ENCODE data around the gene SND1.
"Not testable (repeated sequence)": the region's sequence is repeated elsewhere in the genome, so short reads cannot be mapped to it uniquely, and the experiment has no call there.

The SND1 gene

DNA sequence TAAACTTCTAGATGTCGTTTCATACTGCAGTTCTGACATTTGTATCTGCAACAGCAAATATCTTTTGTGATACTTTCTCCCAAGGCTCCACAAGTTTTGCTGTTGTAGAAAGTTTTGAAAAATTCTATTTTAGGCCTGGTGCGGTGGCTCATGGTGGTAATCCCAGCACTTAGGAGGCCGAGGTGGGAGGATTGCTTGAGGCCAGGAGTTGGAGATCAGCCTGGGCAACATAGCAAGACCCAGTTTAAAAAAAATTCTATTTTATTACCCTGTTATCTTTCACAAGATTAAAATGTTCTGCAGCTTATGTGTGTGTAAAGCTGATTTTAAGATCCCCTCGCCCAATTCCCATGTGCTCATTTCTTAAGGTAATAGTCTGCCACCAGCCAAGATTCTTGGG, 1.4 kb downstream of the SND1 start:
- DNase-seq, result no peak

DNA sequence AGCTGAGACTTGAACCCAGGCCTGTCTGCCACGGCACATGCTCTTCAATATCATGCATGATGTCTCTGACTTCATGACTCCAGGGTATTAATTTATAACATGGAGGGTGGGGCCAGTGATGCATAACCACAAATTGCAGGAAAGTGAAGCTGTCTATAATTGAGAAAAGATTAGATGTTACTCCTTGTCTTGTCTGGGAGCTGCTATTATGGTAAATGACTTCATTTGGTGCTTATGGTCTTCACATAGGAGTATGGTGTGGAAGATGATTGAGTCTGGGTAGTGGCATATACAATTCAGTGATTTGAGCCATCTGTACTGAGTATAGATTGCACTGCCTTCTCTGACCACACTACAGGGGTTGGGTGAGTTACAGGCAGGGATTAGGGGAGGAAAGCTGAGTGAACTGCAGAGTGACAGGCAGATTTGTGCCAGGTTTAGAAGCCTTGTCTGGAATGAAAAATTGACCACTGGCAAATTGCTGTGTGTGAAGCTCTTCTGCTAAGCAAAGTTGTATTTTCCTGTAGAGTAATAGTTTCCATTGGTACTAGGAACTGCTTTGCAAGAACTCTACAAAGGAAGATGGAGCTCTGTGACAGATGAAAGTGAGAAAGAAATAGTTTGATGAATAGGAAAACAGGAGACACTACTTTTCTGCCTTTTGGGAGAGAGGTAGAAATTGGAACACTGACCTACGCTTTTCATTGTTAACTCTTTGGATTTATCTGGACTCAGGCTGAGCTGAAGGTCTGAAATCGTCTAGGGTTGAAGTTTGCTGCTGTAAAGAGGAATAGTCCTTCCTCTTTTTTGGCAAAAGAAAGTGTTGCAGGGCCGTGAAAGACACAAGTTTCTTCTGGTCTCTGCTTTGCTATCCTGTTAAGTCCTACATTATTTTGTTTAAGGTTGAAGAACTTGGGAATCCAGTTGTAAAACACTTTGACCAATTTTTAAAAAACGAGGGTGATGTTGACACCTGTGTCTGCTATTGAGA, 2.7 kb downstream of the SND1 start:
- no peak for DNase-seq

DNA sequence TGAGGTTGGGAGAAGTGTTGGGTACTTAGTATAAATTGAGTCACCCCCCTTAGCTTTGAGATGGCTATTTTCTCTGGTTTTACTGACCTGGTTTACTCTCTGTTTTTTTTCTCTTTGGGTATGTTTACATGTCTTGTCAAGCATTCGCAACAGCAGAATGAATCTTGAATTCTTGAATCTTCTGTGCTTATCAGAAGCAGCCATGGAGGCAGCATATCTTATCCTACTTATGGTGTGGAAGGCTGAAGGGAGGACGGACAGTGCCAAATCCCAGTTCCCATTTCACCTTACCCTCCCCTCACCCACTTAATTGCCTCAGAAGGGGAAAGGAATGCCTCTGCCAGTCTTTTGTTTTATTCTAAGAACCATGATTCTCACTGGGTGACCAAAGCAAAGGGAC, 3.7 kb downstream of the SND1 start:
- DNase-seq, result no peak

DNA sequence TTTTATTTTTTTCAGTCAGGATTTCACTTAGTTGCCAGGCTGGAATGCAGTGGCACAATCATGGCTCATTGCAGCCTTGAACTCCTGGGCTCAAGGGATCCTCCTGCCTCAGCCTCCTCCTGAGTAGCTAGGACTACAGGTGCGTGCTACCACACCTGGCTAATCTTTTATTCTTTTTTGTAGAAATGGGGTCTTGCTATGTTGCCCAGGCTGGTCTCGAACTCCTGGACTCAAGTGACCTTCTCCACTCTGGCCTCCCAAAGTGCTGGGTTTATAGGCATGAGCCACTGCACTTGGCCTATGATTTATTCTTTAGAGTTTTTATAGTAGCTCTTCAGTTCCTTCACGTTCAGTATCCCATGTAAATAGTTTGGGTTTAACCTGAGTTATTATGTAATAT, 5.5 kb downstream of the SND1 start:
- no peak for DNase-seq

DNA sequence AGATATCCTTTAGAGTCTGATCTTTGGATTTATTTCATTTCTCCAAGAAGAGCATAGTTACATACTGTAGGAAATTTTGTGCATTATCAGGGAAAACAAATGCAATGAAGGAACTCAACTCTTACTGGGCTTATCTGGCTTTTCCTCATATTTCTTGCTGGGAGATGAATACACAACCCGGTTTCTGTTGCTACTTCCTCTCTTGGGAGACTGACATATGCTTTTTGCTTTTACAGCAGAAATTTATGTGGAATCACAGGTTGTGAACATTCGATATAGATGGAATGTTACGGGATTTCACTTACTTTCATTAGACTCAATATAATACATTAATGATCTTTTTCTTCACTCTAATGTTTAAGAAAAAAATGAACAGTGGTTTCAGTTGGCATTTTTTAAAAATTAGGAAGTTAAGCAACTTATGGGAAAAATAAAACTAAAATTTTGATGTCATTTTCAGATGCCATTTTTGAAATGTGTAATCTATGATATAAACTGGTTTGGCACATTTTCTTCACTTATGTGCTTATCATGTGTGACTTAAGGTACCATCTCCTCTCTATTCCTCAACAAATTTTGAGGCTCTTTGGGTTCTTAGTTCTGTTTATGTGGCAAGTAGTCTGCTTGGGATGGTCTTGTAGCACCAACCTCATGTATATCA, 7.1 kb downstream of the SND1 start:
- no peak for DNase-seq

DNA sequence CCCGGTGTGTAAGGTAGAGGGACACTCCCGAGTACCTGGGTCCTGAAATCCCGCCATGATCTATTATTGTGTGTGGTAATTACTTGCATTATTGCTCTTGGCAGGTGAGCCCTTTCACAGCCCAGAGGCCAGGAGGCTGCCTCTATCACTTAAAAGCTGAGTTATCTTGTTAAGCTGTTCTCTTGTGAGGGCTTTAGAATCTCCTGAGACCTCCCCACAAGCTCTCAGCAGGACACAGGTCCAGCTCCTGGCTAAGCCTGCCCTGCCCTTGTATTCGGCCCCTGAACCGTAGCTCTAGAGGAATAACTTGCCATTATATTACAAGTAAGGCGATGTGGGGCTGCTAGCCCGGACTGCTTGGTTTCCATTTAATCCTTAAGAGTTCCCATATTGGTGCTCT, 13.9 kb downstream of the SND1 start:
- DNase-seq, result no peak

DNA sequence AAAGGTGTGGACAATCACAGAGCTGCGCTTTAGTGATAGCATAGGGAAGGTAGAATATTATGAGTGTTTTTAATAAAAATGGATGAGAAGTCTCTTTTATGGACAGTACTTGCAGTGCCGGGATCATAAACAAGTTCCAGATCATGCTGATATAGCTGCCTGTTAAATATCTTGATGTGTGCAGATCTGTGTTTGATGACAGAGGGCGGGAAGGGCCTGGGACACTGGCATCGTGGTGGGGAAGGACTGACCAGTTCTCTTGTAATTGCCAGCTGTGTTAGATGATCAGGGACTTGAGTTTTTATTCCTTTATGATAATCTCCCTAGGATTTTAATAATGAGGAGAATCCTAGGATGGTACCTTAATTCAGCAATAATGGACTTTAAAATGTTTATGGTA, 14.6 kb downstream of the SND1 start:
- DNase-seq, result no peak

DNA sequence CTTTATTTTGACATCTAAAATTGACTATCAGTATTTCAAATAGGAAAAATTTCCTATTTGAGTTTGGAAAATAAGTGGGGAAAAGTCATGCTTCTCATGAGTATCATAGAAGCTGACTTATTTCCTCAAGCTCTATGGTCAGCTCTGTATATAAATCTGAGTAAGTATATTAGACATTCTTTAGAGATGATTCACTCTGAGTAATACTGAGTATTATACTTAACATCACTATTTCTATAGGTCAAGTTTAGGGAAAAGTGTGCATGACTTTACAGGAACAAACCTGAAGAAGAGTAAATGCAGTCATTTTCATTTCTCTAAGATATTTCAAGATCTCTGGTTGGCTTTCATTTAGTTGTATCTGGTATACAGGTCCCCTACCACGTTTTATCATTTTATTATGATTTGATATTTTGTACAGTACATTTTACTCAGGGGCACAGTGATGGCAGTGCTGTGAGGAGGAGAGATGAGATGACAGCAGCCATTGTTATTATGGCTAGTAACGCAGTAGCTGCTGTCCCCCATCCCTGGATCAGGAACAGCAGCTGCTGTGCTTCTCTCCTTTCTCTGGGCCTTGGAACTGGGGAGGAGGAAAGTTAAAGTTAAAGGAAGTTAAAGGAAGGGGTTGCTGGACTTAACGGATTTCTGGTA, 15.2 kb downstream of the SND1 start:
- no peak for DNase-seq

DNA sequence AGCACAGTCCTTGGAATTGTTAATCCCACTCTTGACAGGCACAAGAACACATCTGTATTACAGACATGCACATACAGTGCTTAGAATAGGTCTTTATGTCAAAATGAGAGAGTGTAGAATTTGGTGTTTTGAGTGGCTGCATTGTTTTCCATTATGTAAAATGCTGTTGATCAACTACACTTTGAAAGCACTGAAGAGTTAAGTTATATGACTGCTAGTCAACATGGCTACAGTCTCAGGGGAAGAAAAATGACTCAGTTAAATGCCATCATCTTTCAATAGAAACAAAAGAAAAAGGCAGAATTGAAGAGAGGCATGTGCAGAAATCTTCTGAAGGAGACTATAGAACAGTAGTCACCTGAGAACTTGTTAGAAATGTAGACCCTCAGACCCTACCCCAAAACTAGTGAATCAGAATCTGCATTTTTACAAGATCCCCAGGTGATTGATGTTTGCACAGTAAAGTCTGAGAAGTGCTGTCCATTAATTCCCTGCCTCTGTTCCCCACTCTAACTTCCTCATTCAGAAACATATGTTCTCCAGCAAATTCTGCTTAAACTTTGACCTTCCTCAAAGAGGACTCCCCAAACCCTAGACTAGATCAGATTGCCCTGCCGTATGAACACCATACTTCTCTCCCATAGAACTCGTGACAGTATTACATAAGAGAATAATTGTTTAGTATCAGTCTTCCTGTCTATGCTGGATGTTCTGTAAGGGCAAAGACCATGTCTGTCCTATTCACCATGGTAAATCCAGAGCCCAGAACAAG, 16.0 kb downstream of the SND1 start:
- no peak for DNase-seq

DNA sequence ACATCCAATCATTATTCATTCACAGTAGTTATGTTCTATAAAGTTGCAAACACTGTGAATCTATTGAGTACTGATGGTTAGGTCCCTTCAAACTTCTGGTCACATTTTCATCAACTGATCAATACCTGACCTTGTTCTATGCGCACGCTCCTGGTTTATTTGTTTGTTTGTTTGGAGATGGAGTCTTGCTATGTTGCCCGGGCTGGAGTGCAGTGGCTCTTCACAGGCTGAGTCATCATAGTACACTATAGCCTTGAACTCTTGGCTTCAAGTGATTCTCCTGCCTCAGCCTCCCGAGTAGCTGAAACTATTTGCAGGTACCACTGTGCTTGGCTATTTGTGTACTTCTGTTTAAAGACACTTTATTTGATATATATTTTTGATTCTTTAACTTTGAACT, 19.3 kb downstream of the SND1 start:
- no peak for DNase-seq

DNA sequence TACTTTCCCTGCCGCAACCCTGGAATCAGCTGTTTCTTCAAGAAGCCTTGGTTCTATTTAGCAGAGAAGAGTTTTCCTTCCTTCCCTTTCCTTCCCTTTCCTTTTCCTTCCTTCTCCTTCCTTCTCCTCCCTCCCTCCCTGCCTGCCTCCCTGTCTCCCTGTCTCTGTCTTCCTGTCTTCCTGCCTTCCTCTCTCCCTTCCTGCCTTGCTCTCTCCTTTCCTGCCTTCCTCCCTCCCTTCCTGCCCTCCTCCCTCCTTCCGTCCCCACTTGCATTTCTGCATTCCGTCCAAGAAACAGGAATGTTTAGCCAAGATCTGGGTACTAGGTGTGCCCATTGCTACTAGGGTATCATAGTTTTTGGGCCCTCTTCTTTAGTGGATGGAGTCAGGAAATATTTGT, 21.9 kb downstream of the SND1 start:
- DNase-seq, result no peak

DNA sequence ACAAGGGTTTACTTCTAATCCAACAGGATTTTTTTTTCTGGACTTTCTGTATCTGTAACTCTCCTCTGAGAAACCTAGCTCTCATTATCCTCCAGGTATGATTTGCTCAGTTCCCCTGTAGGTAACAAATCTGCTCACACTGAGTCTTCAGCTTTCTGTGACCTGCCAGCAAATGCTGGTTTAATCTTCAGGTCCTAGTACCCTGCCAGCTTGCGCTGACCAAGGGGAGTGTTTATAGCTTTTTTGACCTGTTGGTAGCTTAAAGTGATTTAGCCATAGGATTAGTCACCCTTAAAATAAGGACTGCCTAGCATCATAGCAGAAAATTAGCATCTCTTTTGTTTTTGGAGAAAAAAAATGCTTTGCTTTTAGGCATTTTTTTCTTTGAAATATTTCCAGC, 22.4 kb downstream of the SND1 start:
- no peak for DNase-seq

DNA sequence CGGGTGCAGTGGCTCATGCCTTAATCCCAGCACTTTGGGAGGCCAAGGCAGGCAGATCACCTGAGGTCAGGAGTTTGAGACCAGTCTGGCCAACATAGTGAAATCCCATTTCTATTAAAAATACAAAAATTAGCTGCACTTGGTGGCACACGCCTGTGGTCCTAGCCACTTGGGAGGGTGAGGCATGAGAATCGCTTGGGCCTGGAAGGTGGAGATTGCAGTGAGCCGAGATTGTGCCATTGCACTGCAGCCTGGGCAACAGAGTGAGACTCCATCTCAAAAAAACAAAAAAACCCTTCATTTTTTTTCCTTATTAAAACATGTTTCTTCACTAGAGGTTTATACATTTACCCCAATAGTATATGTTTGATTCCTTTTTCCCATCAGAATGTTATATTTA, 22.9 kb downstream of the SND1 start:
- DNase-seq, result not testable (repeated sequence)

DNA sequence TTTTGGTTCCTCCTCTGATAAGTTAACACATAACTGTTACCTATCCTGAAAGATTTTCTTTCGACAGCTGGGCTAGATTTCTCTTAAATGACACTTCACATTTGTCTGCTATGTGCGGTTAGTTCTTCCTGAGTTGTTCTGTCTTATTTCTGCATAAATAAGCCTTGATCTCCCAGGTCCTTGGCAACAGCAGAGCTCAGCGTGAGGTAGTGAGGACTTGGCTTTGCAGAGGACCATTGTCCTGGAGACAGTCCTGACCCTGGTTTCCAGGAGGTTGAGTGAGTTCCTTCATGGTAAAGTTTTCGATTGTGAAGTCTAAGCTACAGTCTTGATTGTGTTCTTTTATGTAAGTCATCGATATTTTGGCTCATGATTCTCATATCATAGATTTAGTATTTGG, 23.7 kb downstream of the SND1 start:
- no peak for DNase-seq

DNA sequence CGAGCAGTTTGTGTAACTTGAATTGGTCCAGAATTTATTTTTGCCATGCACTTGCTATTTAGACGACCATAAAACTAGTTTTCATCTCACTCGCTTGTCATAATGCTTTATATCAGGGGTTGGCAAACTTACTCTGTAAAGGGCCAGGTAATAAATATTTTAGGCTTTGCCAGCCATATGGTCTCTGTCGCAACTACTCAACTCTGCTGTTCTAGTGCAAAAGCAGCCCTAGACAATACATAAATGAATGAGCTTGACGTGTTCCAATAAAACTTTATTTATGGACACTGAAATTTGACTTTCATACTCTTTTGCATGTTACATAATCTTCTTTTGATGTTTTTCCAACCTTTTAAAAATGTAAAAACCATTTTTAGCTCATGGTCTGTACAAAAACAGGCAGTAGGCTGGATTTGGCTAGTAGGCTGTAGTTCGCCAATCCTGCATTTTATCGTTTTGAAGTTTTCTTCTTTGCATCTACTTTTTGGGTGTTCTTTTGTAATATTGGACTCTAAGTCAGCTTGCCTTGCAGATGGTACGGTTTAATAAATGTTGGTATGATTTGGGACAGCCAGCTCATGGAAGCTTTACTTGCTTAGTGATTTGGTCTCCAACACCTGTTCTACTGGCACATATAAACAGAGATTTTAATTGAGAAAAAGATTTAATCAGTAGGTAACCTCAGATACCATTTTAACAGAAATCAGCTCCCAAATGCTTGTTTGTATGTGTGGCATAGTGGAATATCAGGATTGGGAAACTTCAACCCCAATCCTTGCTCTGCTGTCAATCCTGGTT, 25.6 kb downstream of the SND1 start:
- no peak for DNase-seq

DNA sequence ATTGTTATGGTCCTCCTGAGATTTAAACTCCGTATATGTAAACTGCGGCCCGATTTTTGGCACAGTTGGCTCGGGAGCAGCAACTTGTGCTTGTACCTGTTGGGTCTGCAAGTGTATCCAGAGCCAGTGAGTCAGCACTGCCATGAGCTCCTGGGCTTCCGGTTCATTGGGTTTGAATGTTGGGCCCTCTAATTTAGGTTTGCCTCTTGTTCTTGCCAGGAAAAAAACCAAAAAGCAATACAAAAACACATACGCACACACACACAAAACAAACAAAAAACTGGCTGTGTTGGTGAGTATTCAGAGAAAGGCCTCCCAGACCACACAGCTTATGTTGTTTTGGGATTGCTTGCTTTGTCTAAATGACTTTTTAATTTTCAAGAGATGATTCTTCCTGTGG, 26.3 kb downstream of the SND1 start:
- DNase-seq, result no peak

DNA sequence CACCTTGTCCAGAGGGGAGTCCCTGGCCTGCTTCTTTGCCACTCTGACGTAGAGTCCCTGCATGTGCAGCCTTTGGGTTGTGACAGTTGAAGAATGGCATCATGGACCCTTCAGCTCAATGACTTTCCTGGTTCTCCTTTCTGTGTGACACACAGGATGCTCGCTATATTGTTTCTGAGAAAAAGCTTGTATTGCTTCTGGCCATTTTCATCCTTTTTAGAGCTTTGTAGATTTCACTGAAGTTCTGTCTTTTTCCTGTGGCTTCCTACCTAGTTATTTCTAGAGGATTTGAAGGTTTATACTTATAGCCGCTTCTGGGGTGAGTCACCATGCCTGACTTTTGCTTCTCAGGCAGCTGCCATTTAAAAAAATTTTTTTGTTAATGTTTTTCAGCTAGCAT, 27.0 kb downstream of the SND1 start:
- no peak for DNase-seq

DNA sequence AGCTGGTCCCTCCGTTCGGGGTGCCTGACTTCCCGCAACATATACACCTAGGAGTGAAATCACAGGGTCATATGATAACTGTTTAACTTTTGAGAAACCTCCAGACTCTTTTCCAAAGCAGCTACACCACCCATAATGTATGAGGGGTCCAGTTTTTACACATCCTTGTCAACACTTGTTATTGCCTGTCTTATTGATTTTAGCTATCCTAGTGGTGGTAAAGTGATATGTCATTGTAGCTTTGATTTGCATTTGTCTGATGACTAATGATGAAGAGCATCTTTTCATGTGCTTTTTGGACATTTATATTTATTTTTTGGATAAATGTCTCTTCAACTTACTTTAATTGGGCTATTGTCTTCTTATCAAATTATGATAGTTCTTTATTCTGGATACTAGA, 29.0 kb downstream of the SND1 start:
- no peak for DNase-seq

DNA sequence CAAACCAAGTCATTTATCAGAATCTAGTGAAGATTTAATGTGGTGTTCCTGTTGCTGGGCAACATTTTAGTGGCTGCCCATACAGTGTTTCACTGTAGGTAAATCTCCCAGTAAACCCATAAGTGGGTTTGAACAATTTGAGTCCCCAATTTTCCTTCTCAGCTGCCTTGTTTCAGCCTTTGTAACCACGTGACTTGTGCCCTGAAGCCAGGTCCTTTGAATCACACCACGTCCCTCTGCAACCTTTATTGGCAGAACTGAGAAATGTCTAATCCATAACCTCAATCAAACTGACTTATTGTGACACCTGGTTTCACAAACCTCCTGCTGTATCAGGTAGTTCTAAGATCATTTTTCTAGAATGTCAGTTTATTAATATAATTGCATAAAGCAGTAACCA, 30.1 kb downstream of the SND1 start:
- no peak for DNase-seq

DNA sequence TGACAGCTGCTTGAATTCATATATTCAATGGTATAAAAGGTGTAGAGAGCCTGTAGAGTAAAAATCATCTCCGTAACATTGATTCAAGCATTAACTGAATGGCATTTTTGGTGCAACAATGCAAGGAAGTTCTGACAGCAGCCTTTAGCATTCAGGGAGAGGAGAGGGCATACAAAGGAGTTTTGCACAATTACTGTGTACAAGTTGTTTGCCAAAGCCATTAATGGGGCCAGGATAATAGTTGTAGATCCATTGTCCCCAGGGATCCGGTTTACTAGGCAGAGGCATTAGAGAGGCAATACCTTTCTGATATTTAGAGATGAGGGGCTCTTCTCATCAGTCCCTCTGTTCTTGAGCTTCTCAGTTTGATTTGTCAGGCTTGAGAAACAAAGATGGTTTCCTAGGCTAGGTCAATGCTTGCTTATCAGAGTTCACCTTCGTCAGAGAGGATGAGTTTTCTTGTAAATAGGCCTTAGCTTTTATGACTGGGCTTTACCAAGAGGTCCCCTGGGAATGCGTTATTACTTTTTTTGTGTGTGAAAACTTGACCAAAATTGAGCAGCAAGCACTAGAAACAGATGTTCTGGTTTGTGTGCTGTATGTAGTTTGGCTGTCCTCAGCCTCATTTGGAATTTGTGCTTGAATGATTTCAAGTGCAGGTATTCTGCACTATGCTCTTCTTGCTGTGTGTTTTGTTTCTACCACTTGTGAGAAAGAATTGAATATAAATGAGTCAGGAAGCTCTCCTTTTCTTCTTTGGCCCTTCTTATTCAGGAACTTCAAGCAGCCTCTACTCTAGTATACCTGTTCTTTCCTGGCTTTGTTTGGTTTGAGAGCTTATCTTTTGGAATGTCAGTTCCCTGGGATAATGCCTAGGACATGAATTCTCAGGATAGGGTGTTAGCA, 32.0 kb downstream of the SND1 start:
- no peak for DNase-seq

DNA sequence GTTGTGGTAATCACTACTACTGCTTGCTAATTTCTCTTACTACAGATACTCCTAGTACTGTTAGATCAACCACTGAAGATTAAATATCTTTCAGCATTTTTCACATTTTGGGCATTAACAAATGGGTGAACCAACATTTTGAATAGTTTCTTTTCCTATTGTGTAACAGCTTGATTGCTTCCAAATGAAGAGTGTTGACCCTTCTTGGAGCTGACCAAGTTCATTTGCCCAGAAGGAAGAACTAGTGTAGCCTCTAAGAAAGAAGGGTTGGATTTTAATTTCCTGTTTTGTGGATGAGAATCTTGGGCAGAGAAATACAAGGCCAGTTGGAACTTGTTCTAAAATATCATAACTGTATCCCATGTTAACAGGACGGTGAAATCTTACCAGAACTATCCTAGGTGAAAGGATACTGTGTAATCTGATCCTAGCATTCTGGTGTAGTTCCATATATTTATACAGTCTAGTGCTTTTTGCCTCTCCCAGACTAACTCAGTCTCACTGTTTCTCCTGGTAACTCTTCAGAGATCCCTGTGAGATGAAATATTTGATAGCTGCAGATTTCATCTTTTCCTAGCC, 37.3 kb downstream of the SND1 start:
- DNase-seq, result no peak

Measured in activated CD8-positive, alpha-beta memory T cell treated with anti-CD3 and anti-CD28 coated beads, Interleukin-2, amount 50 U/mL, for 48 hours (primary cell).